Uterus (tissue), 2 donors: ENCODE measurements around the gene SCGB1C2.

Experiments
- CTCF ChIP-seq, 4 experiments: fragments of 200-600 bp in 2 of 4; fragments of 450-650 bp in 2 of 4; sonication (generic) in 2 of 4; IDR thresholded peaks; one replicate each; pipeline ENCODE4 v1.5.1; 2016 to 2019; ENCODE audit warnings: antibody characterized with exemption in 4 of 4, mild to moderate bottlenecking in 2 of 4, moderate library complexity in 1 of 4
- POLR2A ChIP-seq, 2 donors: fragments of 450-650 bp; IDR thresholded peaks; one replicate each; pipeline ENCODE4 v1.6.1; 2016; ENCODE audit warnings: antibody characterized with exemption in 2 of 2, mild to moderate bottlenecking in 1 of 2, moderate library complexity in 1 of 2

GRCh38 chr17:156094-156621 lies 18.8 kb downstream of the SCGB1C2 start:
- TF ChIP-seq CTCF (IDR thresholded peaks at IDR 0.05): no peak
- no peak for TF ChIP-seq POLR2A (IDR thresholded peaks at IDR 0.05)
